GM21423 (cell line): ENCODE data around the gene DIDO1.

Experiments used
- ATAC-seq: cut with Tn5 transposase; IDR thresholded peaks from one replicate; pipeline ENCODE4 v1.9.1; 2021; ENCODE audit warnings: mild to moderate bottlenecking, moderate library complexity; ENCODE audit not compliant: unreplicated experiment

Gene DIDO1

DNA sequence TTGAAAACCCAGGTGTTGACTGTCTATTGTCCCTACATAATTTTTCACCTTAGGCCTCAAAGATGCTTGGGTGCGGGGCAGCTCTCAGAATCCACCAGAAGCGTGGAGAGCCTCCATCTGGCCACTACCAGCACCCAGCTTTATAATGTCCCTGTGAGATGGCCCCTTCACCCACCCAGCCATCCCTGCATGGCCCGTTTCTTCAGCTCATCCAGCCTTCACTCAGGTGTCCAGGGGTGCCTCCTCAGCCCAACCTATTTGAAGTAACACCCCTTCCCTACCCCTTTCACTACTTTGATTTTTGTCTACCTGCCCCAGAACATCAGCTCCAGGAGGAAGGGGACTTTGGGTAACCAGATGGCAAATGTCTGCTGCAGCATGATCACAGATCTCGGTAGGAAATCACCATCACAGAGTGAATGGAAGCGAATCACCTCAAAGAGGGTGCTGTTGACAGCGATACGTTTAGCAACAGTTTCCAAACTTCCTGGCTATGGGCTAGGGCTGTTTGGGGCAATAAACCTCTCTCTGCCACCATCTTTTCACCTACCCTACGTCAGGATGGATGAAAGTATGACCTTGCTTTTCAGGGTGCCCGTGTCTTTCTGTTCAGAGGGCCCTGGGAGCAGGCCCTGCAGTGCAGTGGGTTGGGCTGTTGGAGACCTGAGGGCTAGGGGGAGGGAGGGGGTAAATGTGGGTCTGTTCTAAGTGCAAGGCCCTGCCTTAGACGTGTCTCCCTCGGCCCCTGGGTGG, 25.0 kb upstream of the DIDO1 start:
- no peak for ATAC-seq

DNA sequence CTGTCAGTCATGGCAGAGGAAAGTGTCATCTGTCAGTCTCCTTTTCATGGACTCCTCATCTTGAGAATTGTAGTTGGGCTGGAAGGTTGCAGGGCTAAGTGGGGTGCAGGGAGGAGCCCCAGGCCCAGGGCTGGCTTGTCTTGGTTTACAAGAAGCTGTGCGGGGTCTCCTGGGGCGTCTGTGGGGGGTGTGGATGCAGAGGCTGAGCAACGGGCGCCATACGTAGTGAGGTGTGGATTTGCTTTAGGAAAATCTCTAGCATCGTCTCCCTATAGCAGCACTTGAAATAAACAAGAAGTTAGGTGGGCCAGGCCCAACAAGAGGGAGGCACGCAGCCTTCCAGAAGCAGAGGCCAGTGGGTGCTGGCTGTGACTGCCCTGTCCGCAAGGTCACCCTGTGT, 24.4 kb upstream of the DIDO1 start:
- ATAC-seq: no peak

DNA sequence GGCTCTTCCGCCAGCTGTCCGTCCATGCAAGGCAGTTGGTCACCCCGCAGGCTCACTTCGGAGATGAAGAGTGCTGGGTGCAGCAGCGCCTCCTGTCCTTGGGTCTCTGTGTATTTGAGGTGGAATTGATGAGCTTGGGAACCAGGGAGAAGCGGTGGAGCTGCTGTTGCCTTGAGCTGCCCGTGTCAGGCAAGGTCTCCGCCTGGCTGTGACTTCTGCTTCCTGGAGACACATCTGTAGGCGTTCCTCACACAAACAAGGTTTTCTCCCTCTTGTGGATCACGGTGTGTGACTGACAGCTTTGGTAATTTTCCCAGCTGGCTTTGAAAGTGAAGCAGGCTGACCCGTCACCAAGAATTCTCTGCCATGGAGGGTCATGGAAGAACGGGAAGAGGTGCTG, 23.7 kb upstream of the DIDO1 start:
- no peak for ATAC-seq

DNA sequence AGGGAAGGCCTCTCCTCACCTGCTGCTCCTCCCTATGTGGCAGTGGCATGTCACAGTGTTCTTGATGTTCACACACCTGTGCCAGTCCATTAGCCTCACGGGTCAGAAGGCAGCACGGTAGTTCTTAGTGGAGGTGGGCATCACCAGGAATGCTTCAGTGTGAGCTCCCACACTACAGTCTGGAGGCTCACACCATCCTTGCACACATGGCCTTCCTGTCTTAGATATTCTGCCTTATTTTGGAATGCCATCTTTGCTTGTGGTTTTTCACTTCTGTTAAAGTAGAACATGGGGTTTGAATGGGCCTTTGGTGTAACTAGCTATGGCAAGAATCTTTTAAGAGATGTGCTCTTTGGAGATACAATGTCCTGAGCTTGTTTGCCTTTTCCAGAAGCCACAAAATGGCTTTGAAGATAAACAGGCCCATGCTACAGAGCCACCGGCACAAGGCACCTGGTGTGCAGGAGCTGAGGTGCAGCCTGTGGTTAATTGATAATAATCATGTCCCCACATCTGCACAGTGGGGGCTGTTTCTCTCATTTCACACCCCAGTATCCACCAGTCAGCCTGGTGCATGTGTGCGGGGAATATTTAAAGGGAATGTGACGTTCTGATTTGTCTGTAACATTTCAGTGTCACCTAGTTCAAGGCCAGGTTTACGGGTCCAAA, 23.0 kb upstream of the DIDO1 start:
- no peak for ATAC-seq

DNA sequence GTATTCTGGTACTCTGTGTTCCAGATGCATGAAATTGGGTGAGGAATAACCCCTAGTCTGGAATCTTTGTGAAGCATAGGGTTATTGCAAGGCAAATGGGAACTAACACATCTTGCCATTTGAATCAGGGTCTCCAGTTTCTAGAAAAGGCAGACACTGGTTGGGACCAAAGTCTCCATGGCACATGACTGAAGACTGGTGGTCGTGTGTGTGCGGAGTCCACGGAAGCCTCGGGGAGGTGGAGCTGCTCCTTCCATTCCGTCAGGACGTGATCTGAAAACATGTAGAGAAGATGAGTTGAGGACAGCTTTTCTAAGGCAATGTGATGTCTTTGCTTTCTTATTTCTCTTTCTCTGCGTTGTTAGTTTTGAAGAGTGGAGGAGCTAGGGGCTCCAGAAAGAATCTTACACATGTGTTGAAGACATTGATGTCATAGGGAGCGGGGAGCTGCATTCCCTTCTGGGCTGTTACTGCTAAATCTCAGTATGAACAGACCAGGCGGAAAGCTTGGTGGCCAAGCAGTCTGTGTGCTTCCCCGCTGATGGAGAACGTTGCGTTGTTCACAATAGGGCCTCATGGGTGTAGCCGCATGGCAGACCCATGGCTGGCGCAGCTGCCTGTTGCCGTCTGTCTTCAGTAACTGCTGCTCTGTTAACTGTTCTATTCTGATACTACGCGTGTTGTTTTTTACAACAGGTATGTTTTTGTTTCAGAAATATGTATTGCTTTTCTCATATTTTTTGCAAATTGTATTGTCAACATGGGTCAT, 21.4 kb upstream of the DIDO1 start:
- no peak for ATAC-seq

DNA sequence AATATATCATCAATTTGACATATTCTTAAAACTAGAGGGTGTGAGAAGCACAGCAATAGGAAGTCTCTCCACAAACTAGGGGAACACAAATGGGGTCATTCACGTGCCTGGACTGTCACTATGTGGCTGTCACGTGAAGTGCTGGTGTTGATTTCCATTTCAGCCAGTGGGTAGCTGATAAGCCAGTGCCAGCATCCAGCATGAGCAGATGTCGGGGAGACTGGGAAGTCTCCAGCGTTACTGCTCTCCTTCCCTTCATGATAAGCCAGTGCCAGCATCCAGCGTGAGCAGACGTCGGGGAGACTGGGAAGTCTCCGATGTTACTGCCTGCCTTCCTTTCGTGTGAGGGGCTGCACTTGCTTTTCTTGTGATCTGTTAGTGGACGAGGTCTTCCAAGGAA, 20.6 kb upstream of the DIDO1 start:
- ATAC-seq: no peak

DNA sequence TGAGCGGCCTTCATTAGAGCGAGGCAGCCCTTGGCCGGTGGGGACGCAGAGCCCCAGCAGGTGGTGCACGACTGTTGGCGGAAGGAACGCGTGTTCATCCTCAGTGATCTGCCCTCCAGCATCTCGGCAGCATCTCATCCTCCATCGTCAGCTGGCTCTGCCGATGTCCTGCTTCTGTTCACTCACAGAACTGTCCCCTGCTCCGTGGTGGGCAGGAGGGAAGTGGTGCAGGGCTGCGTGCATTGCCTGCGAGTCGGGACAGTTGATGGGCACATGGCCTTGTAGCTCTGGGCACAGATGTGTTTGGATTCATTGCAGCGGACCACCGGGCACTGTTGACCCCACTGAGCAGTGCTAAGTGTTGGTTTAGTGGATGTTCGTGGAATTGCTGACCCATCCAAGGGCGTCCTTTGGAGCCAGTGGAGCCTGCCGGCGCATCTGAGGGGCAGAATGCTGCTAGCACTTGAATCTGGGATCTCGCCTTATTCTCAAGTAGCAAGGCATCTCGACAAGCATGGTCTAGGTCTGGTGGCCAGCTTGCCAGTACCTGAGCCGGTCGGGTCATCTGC, 19.6 kb upstream of the DIDO1 start:
- no peak for ATAC-seq

DNA sequence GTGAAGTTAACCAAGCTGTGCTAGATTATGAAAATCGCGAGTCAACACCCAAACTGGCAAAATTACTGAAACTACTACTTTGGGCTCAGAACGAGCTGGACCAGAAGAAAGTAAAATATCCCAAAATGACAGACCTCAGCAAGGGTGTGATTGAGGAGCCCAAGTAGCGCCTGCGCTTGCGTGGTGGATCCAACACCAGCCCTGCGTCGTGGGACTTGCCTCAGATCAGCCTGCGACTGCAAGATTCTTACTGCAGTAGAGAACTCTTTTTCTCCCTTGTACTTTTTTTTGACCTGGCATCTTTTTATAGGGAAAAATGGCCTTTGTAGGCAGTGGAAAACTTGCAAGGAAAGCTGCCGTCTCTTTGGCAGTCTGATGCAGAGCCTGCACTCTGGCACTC, 18.4 kb upstream of the DIDO1 start:
- no peak for ATAC-seq

DNA sequence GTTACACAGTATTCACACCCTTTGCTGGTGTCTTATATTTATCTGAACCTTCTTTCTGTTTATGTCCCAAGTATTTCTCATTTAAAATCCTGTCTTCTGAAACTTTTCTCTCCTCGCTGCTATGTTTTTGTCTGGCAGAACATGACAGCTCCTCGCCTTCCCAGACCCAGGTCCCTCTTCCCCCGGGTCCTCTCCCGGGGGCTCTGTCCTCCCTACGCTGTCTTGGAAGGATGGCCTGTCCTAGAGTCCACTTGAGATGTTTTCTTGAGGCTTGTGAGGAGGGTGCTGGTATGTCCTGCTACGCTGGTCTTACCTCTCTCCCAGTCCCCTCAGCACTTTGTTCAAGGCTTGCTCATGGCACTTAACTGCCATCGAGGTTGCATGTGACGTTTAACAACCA, 17.9 kb upstream of the DIDO1 start:
- ATAC-seq: no peak

DNA sequence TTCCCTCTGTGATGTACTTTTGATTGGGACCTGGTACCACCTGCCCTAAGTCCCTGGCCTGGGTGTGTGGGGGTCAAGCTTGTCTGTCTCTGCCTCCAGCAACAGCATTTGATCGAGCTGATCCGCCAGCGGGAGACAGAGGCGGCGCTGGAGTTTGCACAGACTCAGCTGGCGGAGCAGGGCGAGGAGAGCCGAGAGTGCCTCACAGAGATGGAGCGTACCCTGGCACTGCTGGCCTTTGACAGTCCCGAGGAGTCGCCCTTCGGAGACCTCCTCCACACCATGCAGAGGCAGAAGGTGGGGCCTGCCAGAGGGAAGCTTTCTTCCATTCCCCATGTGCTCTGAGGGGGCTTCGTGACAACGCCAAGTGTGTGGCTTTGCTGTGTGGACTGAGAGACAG, 17.1 kb upstream of the DIDO1 start:
- ATAC-seq: no peak

DNA sequence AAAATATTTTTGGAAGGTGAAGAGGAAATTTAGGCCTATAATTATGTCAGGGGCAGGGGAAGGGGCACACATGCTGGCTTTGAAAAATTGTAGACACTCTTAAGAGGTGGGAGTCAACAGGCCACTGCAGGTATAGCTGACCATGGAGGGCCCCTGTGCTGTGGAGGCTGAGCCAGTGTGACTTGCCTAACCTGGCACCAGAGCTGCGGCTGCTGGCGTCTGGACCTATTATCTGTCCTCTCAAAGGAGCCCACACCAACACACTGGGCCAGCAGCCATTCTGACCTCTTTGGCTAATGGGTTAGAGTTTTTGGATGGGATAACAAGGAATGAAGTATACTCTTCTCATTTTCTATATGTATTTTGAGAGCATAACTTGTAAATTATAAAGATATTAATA, 16.2 kb upstream of the DIDO1 start:
- ATAC-seq: no peak

DNA sequence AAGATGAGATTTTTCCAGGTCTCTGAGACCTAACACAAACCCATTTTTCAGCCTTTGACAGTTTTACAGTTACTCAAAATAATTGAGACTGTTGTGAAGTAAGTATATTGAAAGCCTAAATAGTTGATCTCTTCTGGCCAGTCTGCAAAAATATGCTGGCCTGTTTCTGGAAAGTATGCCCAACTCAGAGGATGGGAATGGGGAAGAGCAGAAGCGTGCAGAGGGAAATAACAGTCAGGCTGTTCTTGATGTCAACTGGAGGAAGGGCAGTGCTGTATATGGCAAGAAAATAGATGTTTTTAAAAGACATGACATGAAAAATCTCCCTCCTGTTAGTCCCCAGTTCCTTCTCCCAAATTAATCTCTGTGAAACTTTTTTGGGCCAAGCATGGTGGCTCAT, 15.5 kb upstream of the DIDO1 start:
- no peak for ATAC-seq

DNA sequence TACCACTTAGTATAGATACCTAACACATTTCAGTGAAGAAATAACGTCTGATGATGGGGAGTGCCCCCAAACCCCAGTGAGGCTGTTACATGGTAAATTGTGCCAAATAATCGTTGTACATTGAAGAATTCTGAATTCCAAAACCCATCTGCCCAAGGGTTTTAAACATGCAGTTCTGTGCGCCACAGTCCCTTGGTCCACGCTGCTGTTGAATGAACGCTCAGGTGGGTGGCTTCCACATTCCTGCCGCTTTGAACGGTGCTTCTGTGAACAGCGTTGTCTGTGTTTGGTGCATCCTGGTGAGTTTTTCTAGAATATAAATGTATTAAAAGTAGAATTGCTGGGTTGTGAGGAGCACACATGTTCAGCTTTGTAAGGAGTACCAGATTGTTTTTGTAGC, 14.6 kb upstream of the DIDO1 start:
- no peak for ATAC-seq

DNA sequence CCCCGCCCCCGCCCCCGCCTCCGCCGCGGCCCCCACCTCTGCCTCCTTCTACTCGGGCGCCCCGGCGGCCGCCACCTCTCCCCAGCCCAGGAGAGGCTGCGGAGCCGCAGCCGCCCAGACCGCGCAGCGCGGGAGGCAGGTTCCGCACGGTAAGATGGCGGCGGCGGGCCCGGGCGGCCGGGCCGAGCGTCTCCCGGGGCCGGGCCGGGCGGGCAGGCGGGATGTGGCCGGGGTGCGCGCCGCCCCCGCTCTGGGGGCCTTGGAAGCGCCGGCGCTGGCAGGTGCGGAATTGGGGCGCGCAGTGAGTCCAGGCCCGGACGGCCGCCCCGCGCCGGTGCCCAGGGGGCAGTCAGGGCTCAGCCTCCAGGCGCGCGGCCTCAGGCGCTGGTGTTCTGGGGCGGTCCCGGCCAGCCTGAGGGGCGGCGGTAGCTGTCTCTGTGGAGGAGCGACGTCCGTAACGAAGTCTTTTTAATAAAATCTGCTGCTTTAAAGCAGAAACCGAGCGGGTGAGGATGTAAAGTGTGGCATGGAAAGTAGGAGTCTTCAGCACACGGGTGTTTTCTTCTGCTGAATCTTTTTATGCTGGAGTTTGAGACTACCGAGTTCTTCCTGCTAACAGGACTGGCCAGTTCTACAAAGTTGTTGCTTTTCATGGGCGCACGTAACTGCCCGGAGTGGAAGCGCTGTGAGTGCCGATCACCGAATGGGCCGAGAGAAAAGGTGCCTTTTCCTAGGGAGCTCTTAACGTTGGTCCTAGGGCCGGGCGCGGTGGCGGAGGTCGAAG, 12.0 kb upstream of the DIDO1 start, which contains the start of gene GID8:
Gene GID8 (plus strand): TSS at position 43 of the 784 bp plus-strand sequence. CDS start 3,356 bp downstream, outside the sequence.
- peak; percentile 47 for ATAC-seq

DNA sequence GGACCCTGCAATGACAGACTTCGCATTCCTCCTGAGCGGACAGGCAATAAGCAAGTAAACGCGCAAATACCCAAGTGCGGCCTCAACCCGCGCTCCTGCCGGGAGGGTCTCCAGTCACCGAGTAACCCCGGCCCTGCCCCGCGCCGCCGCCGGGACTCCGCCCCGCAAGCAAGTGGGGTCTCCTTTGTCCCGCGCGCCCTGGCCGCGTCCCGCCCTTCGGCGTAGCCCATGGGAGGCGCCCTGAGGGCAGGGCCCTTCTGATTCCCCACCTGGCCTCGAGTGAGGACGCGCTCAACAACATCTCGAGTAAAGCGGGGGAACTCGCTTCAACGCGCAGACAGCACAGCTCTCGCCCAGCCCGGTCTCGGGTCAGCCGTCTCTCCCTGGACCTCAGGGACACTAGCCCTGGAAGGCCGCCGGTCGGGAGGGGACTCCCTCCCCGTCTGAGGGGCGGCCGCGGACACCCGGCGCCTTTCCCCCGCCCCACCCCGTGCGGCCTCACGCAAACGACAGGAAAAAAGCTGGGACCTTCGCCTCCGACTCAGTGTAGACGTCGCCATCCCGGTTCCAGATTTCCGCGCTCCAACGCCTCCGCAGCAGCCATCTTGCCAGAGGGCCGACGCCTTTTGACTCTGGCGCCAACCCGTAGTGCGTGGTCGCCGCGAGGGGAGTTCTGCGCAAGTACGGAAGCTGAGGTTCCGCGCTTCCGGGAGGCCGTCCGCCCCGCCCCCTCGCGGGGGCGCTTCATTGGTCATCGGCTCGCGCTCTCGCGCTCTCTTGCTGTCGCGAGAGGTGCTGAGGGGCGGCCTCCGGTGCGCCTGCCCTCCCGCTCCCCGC, 11.2 kb upstream of the DIDO1 start:
- peak; percentile 82 for ATAC-seq

DNA sequence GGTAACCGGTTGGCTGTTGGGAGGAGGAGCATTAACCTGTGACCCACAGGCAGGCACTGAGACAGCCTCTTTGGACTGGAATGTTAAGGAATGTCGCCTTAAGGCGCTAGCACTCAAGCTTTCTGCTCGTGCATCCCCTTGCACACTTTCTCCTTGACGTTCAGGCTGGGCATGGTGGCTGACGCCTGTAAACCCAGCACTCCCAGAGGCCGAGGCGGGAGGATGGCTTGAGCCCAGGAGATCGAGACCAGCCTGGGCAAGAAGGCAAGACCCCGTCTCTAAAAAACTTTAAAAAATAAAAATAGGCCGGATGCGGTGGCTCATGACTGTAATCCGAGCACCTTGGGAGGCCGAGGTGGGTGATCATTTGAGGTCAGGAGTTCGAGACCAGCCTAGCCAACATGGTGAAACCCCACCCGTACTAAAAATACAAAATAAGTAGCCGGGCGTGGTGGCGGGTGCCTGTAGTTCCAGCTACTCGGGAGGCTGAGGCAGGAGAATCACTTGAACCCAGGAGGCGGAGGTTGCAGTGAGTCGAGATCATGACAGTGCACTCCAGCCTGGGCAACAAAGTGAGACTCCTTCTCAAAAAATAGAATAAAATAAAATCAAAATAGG, 9.8 kb upstream of the DIDO1 start:
- ATAC-seq: no peak

DNA sequence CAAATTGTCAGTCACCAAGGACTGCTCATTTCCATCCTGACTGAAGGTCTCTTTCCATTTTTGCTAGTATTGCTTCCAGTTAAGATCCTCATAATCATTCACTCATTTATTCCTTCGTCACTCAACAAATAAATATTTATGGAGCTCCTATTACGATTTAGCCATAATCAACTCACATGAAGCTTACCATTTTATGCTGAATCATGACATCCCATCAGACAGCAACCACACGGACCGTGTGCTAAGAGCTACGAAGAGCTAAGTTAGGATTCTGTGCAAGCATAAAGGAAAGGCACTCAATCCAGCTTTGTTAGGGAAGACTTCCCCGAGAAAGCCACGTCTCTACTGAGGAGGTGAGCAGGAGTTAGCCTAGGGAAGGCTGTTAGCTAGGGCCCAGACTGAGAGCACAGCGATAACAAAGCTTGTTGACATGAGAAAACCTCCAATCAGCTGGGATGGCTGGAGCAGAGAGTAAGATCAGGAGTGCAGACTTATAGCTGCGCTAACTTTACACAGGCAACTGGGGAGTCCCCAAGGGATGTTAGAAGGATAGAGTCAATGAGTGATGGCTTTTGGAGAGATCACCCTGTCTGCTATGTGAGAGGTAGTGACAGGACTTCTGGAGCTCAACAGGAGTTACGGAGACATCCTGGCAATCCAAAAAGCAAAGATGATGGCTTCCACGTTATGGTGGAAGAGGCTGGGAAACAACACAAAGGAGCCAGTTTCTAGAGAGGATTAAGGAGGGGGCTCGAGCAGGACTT, 9.1 kb upstream of the DIDO1 start:
- ATAC-seq: no peak

DNA sequence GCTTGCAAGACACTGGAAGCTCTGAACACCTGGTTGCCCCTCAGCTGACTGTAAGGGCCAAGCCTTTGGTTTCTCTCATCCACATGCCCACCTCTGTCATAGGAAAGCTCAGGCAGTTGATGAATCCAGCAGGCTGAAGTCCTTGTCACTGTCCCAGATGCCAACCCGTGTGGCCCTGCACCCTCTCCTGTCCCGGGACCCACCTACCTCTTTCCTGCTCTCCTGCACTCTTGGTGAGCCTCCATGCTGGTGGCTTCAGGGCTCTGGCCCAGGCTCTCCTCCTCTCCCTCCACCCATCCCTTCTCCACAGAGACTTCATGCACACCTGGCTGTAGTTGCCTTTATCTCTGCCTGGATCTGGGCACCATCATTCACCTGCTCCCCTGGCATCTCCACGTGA, 7.7 kb upstream of the DIDO1 start:
- no peak for ATAC-seq

DNA sequence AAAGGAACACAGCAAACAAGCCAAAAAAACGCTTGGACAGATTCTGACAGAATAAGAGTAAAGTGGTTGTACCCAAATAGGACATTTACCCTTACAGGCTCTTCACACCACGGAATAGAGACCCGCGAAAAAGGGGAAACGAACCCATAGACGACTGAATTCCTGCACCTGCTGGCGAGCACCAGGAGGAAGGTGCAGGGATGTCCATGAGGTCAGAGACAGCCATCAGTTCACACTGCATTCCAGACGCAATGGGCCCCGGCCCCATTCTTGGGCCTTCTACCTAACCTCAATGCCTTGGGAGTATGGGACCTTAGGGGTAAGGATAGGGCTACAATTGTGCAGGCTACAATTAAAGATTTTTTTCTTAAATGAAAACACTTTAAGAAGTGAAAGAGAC, 5.2 kb upstream of the DIDO1 start:
- ATAC-seq: no peak
